ENCODE measurements around the gene RIPK1.

Gene RIPK1

DNA sequence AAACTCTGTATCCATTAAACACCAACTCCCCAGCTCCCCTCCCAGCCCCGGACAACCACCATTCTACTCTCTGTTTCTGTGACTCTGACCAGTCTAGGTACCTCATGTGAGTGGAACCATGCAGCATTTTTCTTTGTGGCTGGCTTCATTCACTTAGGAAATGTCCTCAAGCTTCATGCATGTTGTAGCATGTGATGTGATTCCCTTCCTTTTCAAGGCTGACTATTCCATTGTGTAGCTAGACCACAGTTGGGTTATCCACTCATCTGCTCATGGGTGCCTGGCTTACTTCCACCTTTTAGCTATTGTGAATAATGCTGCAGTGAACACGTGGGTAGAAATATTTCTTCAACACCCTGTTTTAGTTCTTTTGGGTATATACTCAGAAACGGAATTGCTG, 41.5 kb downstream of the RIPK1 start:
- no peak overlapping the region for H3K27ac Mint-ChIP-seq
- H3K36me3 Mint-ChIP-seq (ENCODE audit: low read depth): peaks cover 43% of the 10 kb centered on the region
- TF ChIP-seq, protein P1, sequence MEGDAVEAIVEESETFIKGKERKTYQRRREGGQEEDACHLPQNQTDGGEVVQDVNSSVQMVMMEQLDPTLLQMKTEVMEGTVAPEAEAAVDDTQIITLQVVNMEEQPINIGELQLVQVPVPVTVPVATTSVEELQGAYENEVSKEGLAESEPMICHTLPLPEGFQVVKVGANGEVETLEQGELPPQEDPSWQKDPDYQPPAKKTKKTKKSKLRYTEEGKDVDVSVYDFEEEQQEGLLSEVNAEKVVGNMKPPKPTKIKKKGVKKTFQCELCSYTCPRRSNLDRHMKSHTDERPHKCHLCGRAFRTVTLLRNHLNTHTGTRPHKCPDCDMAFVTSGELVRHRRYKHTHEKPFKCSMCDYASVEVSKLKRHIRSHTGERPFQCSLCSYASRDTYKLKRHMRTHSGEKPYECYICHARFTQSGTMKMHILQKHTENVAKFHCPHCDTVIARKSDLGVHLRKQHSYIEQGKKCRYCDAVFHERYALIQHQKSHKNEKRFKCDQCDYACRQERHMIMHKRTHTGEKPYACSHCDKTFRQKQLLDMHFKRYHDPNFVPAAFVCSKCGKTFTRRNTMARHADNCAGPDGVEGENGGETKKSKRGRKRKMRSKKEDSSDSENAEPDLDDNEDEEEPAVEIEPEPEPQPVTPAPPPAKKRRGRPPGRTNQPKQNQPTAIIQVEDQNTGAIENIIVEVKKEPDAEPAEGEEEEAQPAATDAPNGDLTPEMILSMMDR (IDR thresholded peaks at IDR 0.05): no peak

GRCh38 chr6:3114377-3114776, 46.1 kb downstream of the RIPK1 start:
- Mint-ChIP-seq H3K27me3 (ENCODE audit: low read depth, poor library complexity) (no peaks in the 10 kb centered on the region), H3K27ac (no peak overlapping the region), H3K4me1 (peaks cover 18% of the 10 kb centered on the region), H3K9me3 (no peaks in the 10 kb centered on the region), H3K4me3 (no peak overlapping the region), H3K36me3 (ENCODE audit: low read depth) (peaks cover 16% of the 10 kb centered on the region)
- DNase-seq: no peak
- TF ChIP-seq, protein P1 (IDR thresholded peaks at IDR 0.05): no peak

More for the DNA sequence above, 41.5 kb downstream of the RIPK1 start:
- no peaks in the 10 kb centered on the region for H3K27me3 Mint-ChIP-seq (ENCODE audit: low read depth, poor library complexity)
- no peaks in the 10 kb centered on the region for H3K9me3 Mint-ChIP-seq
- H3K4me3 Mint-ChIP-seq: no peak overlapping the region
- no peak for DNase-seq
- H3K4me1 Mint-ChIP-seq: peaks cover 5% of the 10 kb centered on the region

DNA sequence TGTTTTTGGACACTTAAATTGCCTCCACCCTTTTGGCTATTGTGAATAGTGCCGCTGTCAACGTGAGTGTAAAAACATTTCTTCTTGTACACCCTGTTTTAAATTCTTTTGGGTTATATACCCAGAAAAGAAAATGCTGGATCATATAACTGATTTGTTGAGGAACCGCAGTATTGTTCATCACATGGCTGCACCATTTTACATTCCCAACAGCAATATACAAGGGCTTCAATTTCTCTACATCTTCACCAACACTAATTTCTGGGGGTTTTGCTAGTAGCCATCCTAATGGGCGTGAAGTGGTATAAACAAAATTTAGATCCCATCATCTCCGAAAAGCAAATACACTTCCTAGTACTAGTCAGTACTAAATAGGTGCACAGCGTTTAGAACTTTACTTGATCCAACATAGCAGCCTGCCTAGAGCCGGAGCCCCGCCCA, 49.6 kb downstream of the RIPK1 start:
- TF ChIP-seq, protein P1 (IDR thresholded peaks at IDR 0.05): no peak
- Mint-ChIP-seq H3K36me3 (ENCODE audit: low read depth) (peaks cover 8% of the 10 kb centered on the region), H3K27me3 (ENCODE audit: low read depth, poor library complexity) (no peaks in the 10 kb centered on the region), H3K27ac (peak overlapping the region; percentile 87), H3K4me3 (peak overlapping the region; percentile 89), H3K9me3 (no peaks in the 10 kb centered on the region), H3K4me1 (peaks cover 38% of the 10 kb centered on the region)
- DNase-seq: no peak

DNA sequence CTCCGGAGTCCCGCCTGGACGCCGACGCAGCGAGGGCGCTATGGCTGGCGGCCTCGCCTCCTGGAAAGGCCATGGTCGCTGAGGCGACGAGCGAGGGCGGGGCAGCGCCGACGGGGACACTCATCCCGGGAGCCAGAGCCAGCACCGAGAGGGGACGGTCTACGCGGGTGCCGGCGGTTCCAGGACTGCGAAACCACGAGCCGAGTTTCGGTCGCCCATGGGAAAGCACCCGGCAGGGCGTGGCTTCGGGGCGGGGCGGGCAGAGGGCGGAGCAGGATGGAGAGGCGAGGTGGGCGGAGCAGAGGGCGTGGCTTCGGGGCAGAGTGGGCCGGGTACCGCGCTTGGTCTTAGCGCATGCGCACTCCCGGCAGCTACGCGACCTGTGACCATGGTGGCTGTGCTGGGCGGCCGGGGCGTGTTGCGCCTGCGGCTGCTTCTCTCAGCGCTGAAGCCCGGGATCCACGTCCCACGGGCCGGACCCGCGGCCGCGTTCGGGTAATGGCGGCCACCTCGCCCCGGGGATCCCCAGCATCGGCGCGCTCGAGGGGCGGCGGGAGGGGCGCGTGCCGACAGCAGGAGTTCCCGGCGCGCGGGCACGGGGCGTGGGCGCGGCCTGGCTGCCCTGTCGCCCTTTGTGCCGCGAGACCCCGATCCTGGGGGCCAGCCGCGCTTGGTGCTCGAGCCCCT, 50.2 kb downstream of the RIPK1 start, which contains the start of gene BPHL:
Gene BPHL, plus strand, starts transcription at position 359 of the 687 bp plus-strand sequence. Its CDS starts 30 bp downstream, at position 389.
- peaks cover 6% of the 10 kb centered on the region for H3K36me3 Mint-ChIP-seq (ENCODE audit: low read depth)
- TF ChIP-seq, protein P1 (IDR thresholded peaks at IDR 0.05): no peak
- peak; percentile 100 for DNase-seq
- no peaks in the 10 kb centered on the region for H3K9me3 Mint-ChIP-seq
- peak within 1 kb of the TSS; percentile 89 for H3K4me3 Mint-ChIP-seq
- no peaks in the 10 kb centered on the region for H3K27me3 Mint-ChIP-seq (ENCODE audit: low read depth, poor library complexity)
- peak within 1 kb of the TSS; percentile 87 for H3K27ac Mint-ChIP-seq
- peaks cover 44% of the 10 kb centered on the region for H3K4me1 Mint-ChIP-seq

DNA sequence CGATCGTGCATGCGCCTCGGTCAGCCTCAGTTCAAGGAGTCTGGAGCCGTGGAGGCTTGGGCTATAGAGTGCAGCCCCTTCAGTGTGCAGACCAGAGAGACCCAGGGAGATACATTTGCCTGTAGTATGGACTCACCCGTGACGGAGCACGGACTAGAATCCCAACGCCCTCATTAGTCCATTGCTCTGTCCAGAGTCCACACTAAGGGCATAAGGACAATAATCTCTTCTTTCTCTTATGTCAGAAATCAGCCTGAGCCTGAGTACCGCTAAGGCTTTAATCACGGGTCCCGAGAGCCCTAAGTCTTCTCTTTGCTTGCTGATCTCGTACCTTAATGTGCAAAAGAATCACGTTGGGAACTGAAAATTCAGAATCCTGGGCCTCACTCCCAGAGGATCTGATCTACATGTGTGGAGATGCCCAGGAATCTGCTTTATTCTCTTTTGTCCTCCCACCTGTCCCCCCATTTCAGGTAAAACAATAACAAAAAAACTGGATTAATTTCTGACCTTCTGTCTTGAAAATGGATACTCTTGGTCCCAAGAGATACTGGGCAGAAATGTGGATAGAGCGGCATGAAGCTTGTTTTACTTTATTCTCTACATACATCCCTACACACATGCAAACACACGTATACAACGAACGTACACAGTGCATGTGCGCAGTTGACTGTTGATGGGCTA, 50.9 kb downstream of the RIPK1 start:
- TF ChIP-seq, protein P1 (IDR thresholded peaks at IDR 0.05): no peak
- no peak for DNase-seq
- H3K4me1 Mint-ChIP-seq: peaks cover 50% of the 10 kb centered on the region
- peak overlapping the region; percentile 89 for H3K4me3 Mint-ChIP-seq
- H3K27ac Mint-ChIP-seq: no peak overlapping the region
- H3K9me3 Mint-ChIP-seq: no peaks in the 10 kb centered on the region
- no peaks in the 10 kb centered on the region for H3K27me3 Mint-ChIP-seq (ENCODE audit: low read depth, poor library complexity)
- peaks cover 4% of the 10 kb centered on the region for H3K36me3 Mint-ChIP-seq (ENCODE audit: low read depth)

Measured in nephron progenitor cell (in vitro differentiated cells).